ENCODE data around the gene FCGR2B.
"Not testable (repeated sequence)": the region's sequence is repeated elsewhere in the genome, so short reads cannot be mapped to it uniquely, and the experiment has no call there.

- not testable (repeated sequence) for TF ChIP-seq EZH2 (IDR thresholded peaks at IDR 0.05; ENCODE audit: insufficient read depth, low read length); CTCF (IDR thresholded peaks at IDR 0.05; ENCODE audit: insufficient read depth, low read depth, low read length)
Observed at GRCh38 chr1:161662684-161663339, at the start of gene FCGR2B.
